SU-DHL-6 (cell line): ENCODE results near the gene ZFAND6.

Source experiments
- H2AFZ ChIP-seq: fragments of 200-600 bp; sonication (generic); 2 replicates; pipeline ENCODE4 v1.6.1; 2014; ENCODE audit warnings: low read depth, mild to moderate bottlenecking, moderate library complexity, mixed read lengths, antibody characterized with exemption, low read length; ENCODE audit not compliant: severe bottlenecking
- H3F3A ChIP-seq: fragments of 200-600 bp; shearing (Covaris generic); 2 replicates; pipeline ENCODE4 v1.6.0; 2016; ENCODE audit warnings: antibody characterized with exemption, mild to moderate bottlenecking; ENCODE audit not compliant: insufficient read depth
- H3K27ac ChIP-seq: fragments of 200-600 bp; sonication (generic); 2 replicates; pipeline ENCODE4 v1.5.1; 2016; ENCODE audit warnings: low read depth, mild to moderate bottlenecking, low read length, moderate library complexity, mixed read lengths
- H3K27me3 ChIP-seq: fragments of 200-600 bp; sonication (generic), shearing (Covaris generic); 2 replicates; pipeline ENCODE4 v1.6.0; 2014; ENCODE audit warnings: mild to moderate bottlenecking, low read length
- H3K36me3 ChIP-seq: fragments of 200-600 bp; sonication (generic); 2 replicates; pipeline ENCODE4 v1.6.1; 2014; ENCODE audit warnings: mild to moderate bottlenecking, low read length, mixed read lengths
- H3K4me2 ChIP-seq: fragments of 300-600, 200-600 bp; shearing (Covaris generic), sonication (generic); 2 replicates; pipeline ENCODE4 v1.6.0; 2014; ENCODE audit warnings: low read length, low read depth, mild to moderate bottlenecking; ENCODE audit not compliant: poor library complexity, severe bottlenecking
- H3K4me3 ChIP-seq: fragments of 200-600 bp; sonication (generic); 2 replicates; pipeline ENCODE4 v1.5.1; 2014; ENCODE audit warnings: antibody characterized with exemption, low read length, mild to moderate bottlenecking, mixed read lengths; ENCODE audit not compliant: insufficient read depth, poor library complexity, severe bottlenecking
- H3K79me2 ChIP-seq: fragments of 200-600 bp; sonication (generic); 2 replicates; pipeline ENCODE4 v1.6.1; 2014; ENCODE audit warnings: mild to moderate bottlenecking, low read length, moderate library complexity; ENCODE audit not compliant: insufficient read depth
- H3K9ac ChIP-seq: fragments of 200-600 bp; sonication (generic); 2 replicates; pipeline ENCODE4 v1.7.0; 2014; ENCODE audit warnings: mild to moderate bottlenecking, low read length
- H3K9me2 ChIP-seq: fragments of 200-600 bp; sonication (generic); replicated peaks from 2 replicates; pipeline ENCODE4 v1.6.1; 2014; ENCODE audit warnings: low read length; ENCODE audit not compliant: insufficient read depth
- H3K9me3 ChIP-seq: fragments of 200-600 bp; sonication (generic); 2 replicates; pipeline ENCODE4 v1.6.1; 2014; ENCODE audit warnings: low read length, mixed read lengths; ENCODE audit not compliant: insufficient read depth
- H4K20me1 ChIP-seq: fragments of 200-600 bp; sonication (generic); 2 replicates; pipeline ENCODE4 v1.6.1; 2014; ENCODE audit warnings: low read depth, mild to moderate bottlenecking, antibody characterized with exemption, low read length, moderate library complexity, mixed read lengths
- CTCF ChIP-seq: fragments of 200-600 bp; sonication (generic); IDR thresholded peaks from one replicate; pipeline ENCODE4 v1.5.1; 2017; ENCODE audit warnings: antibody characterized with exemption, mild to moderate bottlenecking, low read length, moderate library complexity; ENCODE audit not compliant: insufficient read depth, poor library complexity, severe bottlenecking
- EZH2phosphoT487 ChIP-seq: fragments of 200-600 bp; sonication (generic), shearing (Covaris generic); conservative IDR thresholded peaks from 2 replicates; pipeline ENCODE4 v1.6.1; 2018; ENCODE audit warnings: mild to moderate bottlenecking, antibody characterized with exemption, low read length, moderate library complexity, mixed read lengths

The ZFAND6 gene

GRCh38 chr15:80090041-80090440, 30.6 kb downstream of the ZFAND6 start:
- Histone ChIP-seq H3K27me3 (no peaks in the 10 kb centered on the region), H3K79me2 (peaks cover 82% of the 10 kb centered on the region), H3F3A (no peaks in the 10 kb centered on the region), H3K36me3 (no peaks in the 10 kb centered on the region), H4K20me1 (peaks cover 17% of the 10 kb centered on the region), H3K9me2 (no peaks in the 10 kb centered on the region), H3K4me2 (no peak overlapping the region), H3K4me3 (no peak overlapping the region), H3K9me3 (no peaks in the 10 kb centered on the region), H3K9ac (no peak overlapping the region), H2AFZ (no peak overlapping the region), H3K27ac (no peak overlapping the region)
- no peak for TF ChIP-seq EZH2phosphoT487
- TF ChIP-seq CTCF: no peak

GRCh38 chr15:80090879-80091503, 31.5 kb downstream of the ZFAND6 start:
- no peaks in the 10 kb centered on the region for H3K9me3 ChIP-seq
- H2AFZ ChIP-seq: no peak overlapping the region
- H3K27ac ChIP-seq: no peak overlapping the region
- H4K20me1 ChIP-seq: peaks cover 21% of the 10 kb centered on the region
- H3K36me3 ChIP-seq: no peaks in the 10 kb centered on the region
- H3K4me3 ChIP-seq: no peak overlapping the region
- no peaks in the 10 kb centered on the region for H3F3A ChIP-seq
- no peaks in the 10 kb centered on the region for H3K27me3 ChIP-seq
- no peaks in the 10 kb centered on the region for H3K9me2 ChIP-seq
- peaks cover 80% of the 10 kb centered on the region for H3K79me2 ChIP-seq
- H3K9ac ChIP-seq: no peak overlapping the region
- TF ChIP-seq CTCF: peak; percentile 17
- no peak for TF ChIP-seq EZH2phosphoT487
- H3K4me2 ChIP-seq: no peak overlapping the region

- no peak overlapping the region for H3K4me2 ChIP-seq
- no peaks in the 10 kb centered on the region for H3F3A ChIP-seq
- H3K9me3 ChIP-seq: no peaks in the 10 kb centered on the region
- no peaks in the 10 kb centered on the region for H3K27me3 ChIP-seq
- no peak overlapping the region for H3K27ac ChIP-seq
- no peak overlapping the region for H3K4me3 ChIP-seq
- no peaks in the 10 kb centered on the region for H3K36me3 ChIP-seq
- H3K9me2 ChIP-seq: no peaks in the 10 kb centered on the region
- no peak for TF ChIP-seq CTCF
- TF ChIP-seq EZH2phosphoT487: no peak
- peaks cover 18% of the 10 kb centered on the region for H4K20me1 ChIP-seq
- H3K79me2 ChIP-seq: peaks cover 78% of the 10 kb centered on the region
- no peak overlapping the region for H3K9ac ChIP-seq
- no peak overlapping the region for H2AFZ ChIP-seq
Measured at GRCh38 chr15:80093854-80094418, 34.5 kb downstream of the ZFAND6 start.
